ENCODE results near the gene MVK.

GRCh38 chr12:109550281-109550680, 23.3 kb upstream of the MVK start:
- no peak for TF ChIP-seq CTCF (IDR thresholded peaks at IDR 0.05)
- no peak for TF ChIP-seq POLR2A (IDR thresholded peaks at IDR 0.05)

Data from right lobe of liver (tissue), 4 donors.